K562 (cell line): ENCODE measurements around the gene HSD17B2. TPM values are rescaled to one million over a fixed set of nuclear protein-coding genes. Genes with fewer than 3 reads are reported as not detected.
A peak's percentile ranks its signal among the peaks of the same experiment; 100 is the strongest.

Experiments used
- ATAC-seq: fragments of 200-7000 bp; cut with Tn5 transposase; 3 replicates; pipeline ENCODE4 v1.9.1; 2020; ENCODE audit warnings: moderate library complexity
- BruUV-seq: library from RNA; stranded (reverse); fragments of 400-500 nt; replicated peaks from 2 replicates; lab custom pipeline; 2021; lab: Mats Ljungman, UMichigan
- CTCF ChIA-PET: fragments of 300-600 bp; formaldehyde crosslinking; extraction: SDS; loops from one replicate; lab custom pipeline; 2021; ENCODE audit warnings: low intra/inter-chr PET ratio; lab: Yijun Ruan, JAX
- POLR2A ChIA-PET: fragments of 300-600, 350-650 bp; sonication (Branson Sonifier 250); formaldehyde crosslinking; extraction: SDS; loops from one replicate; lab custom pipeline; 2021; ENCODE audit warnings: antibody characterized with exemption, inconsistent platforms; lab: Yijun Ruan, JAX
- DNase-seq, 4 experiments: peaks; one replicate each; pipeline versions ENCODE4 v3.0.0 to v3.0.0-alpha.2; 2011 to 2018; ENCODE audit warnings: low spot score in 3 of 4, mixed read lengths in 3 of 4; ENCODE audit errors: extremely low read depth in 1 of 4
- FAIRE-seq: peaks from 2 replicates; lab custom pipeline; 2011; peaks lifted over from hg19 to GRCh38; lab: Jason Lieb, UNC
- H2AFZ ChIP-seq: 2 replicates; pipeline ENCODE4 v1.6.0; 2011; ENCODE audit warnings: low read depth, low read length, control low read depth, inconsistent platforms
- H3K27ac ChIP-seq: fragments of 200-600 bp; 3 replicates; pipeline ENCODE4 v1.8.0; 2011; ENCODE audit warnings: low read depth, mild to moderate bottlenecking, control low read depth, inconsistent platforms, low read length, moderate library complexity, mixed read lengths; ENCODE audit errors: extremely low read depth
- H3K27me3 ChIP-seq, 2 experiments: fragments of 300-600 bp in 1 of 2; 2 replicates in 1 of 2; 3 replicates in 1 of 2; pipeline versions ENCODE4 v1.6.0 to v1.8.0; 2011; ENCODE audit warnings: inconsistent platforms in 2 of 2, low read length in 2 of 2, mild to moderate bottlenecking in 1 of 2, mixed read lengths in 1 of 2, moderate library complexity in 1 of 2; ENCODE audit not compliant: control insufficient read depth in 2 of 2, insufficient read depth in 2 of 2
- H3K36me3 ChIP-seq: fragments of 300-600 bp; 3 replicates; pipeline ENCODE4 v1.8.0; 2011; ENCODE audit warnings: mild to moderate bottlenecking, low read length, inconsistent platforms; ENCODE audit not compliant: control insufficient read depth, insufficient read depth
- H3K4me1 ChIP-seq, 2 experiments: fragments of 200-600 bp in 1 of 2; replicated peaks in 1 of 2; 2 replicates in 1 of 2; 3 replicates in 1 of 2; pipeline versions ENCODE4 v1.5.1 to v1.8.0; 2011; ENCODE audit warnings: inconsistent platforms in 2 of 2, low read length in 2 of 2, mild to moderate bottlenecking in 1 of 2, mixed read lengths in 1 of 2, moderate library complexity in 1 of 2; ENCODE audit not compliant: control insufficient read depth in 2 of 2, insufficient read depth in 2 of 2
- H3K4me2 ChIP-seq: 2 replicates; pipeline ENCODE4 v1.6.1; 2011; ENCODE audit warnings: low read length, control low read depth, inconsistent platforms, mixed read lengths; ENCODE audit not compliant: insufficient read depth
- H3K4me3 ChIP-seq: fragments of 200-600 bp; sonication (generic), shearing (Covaris generic); 2 replicates; pipeline ENCODE4 v1.5.1; 2016; ENCODE audit warnings: control low read depth, inconsistent platforms
- H3K79me2 ChIP-seq: fragments of 200-600 bp; 3 replicates; pipeline ENCODE4 v1.8.0; 2011; ENCODE audit warnings: low read length, inconsistent platforms; ENCODE audit not compliant: control insufficient read depth, insufficient read depth
- H3K9ac ChIP-seq, 2 experiments: 2 replicates each; pipeline versions ENCODE4 v1.6.0 to v1.6.1; 2011; ENCODE audit warnings: low read depth in 2 of 2, low read length in 2 of 2, control low read depth in 1 of 2, inconsistent platforms in 1 of 2, mild to moderate bottlenecking in 1 of 2, mixed read lengths in 1 of 2; ENCODE audit not compliant: insufficient read depth in 1 of 2
- H3K9me1 ChIP-seq: one replicate; pipeline ENCODE4 v1.6.0; 2011; ENCODE audit warnings: inconsistent platforms, mild to moderate bottlenecking, low read length, moderate library complexity; ENCODE audit not compliant: control insufficient read depth, insufficient read depth
- H3K9me3 ChIP-seq: replicated peaks from 2 replicates; pipeline ENCODE4 v1.5.1; 2011; ENCODE audit warnings: low read depth, low read length, inconsistent platforms; ENCODE audit not compliant: control insufficient read depth, insufficient read depth
- H4K20me1 ChIP-seq: replicated peaks from 2 replicates; pipeline ENCODE4 v1.6.1; 2011; ENCODE audit warnings: low read length, inconsistent platforms, mixed read lengths; ENCODE audit not compliant: control insufficient read depth, insufficient read depth
- BACH1 ChIP-seq: fragments of 200-800 bp; sonication (Bioruptor generic); IDR thresholded peaks from 2 replicates; pipeline ENCODE4 v1.6.1; 2016; ENCODE audit warnings: missing genetic modification characterization, missing compliant biosample characterization
- WGBS: fragments of 100-300 bp; shearing (Covaris generic); methylation state at CpG from one replicate; pipeline ENCODE4 v1.1.6; 2016; ENCODE audit warnings: low coverage, mixed read lengths; ENCODE audit not compliant: insufficient coverage; ENCODE audit errors: missing lambda C conversion rate; 5-methylcytosine and 5-hydroxymethylcytosine counted together
- in situ Hi-C: fragments of 300-500 bp; cut with MboI; formaldehyde crosslinking; loops from 4 replicates; pipeline ENCODE4 v1.15.0; 2018; ENCODE audit warnings: inconsistent platforms, mixed read lengths
- intact Hi-C: fragments of 100-400 bp; cut with micrococcal nuclease; formaldehyde crosslinking; loops from 2 replicates; pipeline ENCODE4 v1.14.2; 2022
- polyA plus RNA-seq, 8 experiments: library from polyadenylated mRNA; depleted of rRNA in 4 of 8; stranded (reverse) in 5 of 8; unstranded in 3 of 8; fragments of >200 nt; fragmentation: Nextera tagmentation in 2 of 8; fragmentation: Illumina TruSeq in 1 of 8; extraction: Ambion mirVana in 2 of 8; extraction: Trizol in 1 of 8; gene quantifications; 2 replicates each; pipeline versions ENCODE4 v1.2.1 to v1.2.3, GENCODE V29; 2011 to 2014; ENCODE audit warnings: inconsistent platforms in 1 of 8, missing spikeins in 1 of 8
- total RNA-seq, 7 experiments: library from RNA; depleted of rRNA in 6 of 7; stranded (reverse); fragments of >200 nt in 6 of 7; fragmentation: Illumina TruSeq in 2 of 7; extraction: Trizol in 2 of 7; gene quantifications; 2 replicates each; pipeline versions ENCODE4 v1.2.1 to v1.2.3, GENCODE V29; 2011 to 2021; ENCODE audit warnings: low replicate concordance in 1 of 7
- TF ChIP-seq, protein P1 (sequence below): fragments of 450-650 bp; formaldehyde crosslinking; IDR thresholded peaks from 2 replicates; pipeline ENCODE4 v1.4.0; 2020; ENCODE audit warnings: mild to moderate bottlenecking, mixed read lengths

HSD17B2 gene
- total and polyA plus RNA-seq, 9 of the 15 experiments (the other 6 are each of a cell fraction or from before 2014, with no cell fraction given) = not detected

DNA sequence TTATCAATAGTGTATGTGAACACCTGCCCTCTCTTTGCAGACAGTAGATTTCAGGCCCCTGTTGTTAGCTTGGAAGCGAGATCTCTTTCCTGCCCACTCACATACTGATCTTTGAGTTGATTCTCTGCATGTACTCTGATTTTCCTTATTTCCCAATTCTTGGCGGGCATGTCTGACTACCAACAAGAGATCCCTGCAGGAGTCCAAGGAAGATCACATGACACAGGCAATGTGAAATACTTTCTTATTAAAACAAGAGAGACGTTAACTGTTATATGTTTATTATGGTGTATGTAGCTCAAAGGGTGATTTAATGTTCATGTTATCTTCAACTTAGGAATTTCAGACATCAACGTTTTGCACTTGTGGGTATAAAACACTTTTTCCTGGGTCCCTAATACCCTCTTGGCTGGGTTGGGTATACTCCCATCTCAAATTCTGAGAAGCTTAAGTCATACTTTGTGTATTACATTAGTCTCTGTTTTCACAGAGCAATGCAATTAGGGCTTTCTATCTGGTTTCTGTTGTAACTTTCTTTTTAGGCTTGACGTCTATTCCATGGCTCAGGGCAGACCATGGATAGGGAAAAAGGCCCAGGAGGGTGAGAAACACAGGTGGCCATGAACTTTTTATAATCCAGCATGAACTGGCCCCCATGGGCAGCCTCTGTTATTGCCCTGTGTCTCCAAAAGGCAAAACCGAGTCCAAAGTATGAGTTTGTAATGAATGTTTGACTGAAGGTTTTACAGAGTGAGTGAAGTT, 32.2 kb downstream of the HSD17B2 start:
- Histone ChIP-seq H3K4me2 (no peak overlapping the region), H3K27me3 (peaks cover 2 to 16% of the 10 kb centered on the region in 2 experiments; a peak in 2 of 5 replicates), H3K27ac (no peak overlapping the region), H4K20me1 (no peaks in the 10 kb centered on the region; the same call in 1 of the 2 replicates), H3K9ac (no peak overlapping the region), H3K4me3 (no peak overlapping the region), H3K9me1 (no peaks in the 10 kb centered on the region), H3K4me1 (no peaks in the 10 kb centered on the region), H3K79me2 (no peaks in the 10 kb centered on the region), H2AFZ (no peak overlapping the region), H3K36me3 (no peaks in the 10 kb centered on the region), H3K9me3 (no peaks in the 10 kb centered on the region)
- DNase-seq = no peak
- ATAC-seq = no peak
- intact Hi-C loops = no loop called here
- in situ Hi-C loops = no loop called here
- BruUV-seq = no TSS peak
- WGBS = under 1% methylated on average over 6 of the region's 6 CpGs
- CTCF ChIA-PET = no interaction called here
- TF ChIP-seq BACH1 (tag) = no peak
- TF ChIP-seq, protein P1, sequence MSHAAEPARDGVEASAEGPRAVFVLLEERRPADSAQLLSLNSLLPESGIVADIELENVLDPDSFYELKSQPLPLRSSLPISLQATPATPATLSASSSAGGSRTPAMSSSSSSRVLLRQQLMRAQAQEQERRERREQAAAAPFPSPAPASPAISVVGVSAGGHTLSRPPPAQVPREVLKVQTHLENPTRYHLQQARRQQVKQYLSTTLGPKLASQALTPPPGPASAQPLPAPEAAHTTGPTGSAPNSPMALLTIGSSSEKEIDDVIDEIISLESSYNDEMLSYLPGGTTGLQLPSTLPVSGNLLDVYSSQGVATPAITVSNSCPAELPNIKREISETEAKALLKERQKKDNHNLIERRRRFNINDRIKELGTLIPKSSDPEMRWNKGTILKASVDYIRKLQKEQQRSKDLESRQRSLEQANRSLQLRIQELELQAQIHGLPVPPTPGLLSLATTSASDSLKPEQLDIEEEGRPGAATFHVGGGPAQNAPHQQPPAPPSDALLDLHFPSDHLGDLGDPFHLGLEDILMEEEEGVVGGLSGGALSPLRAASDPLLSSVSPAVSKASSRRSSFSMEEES (CRISPR knock-in tag) = peak; percentile 65
- FAIRE-seq = no peak
- POLR2A ChIA-PET = no interaction called here
